Right lobe of liver (tissue), 4 donors: ENCODE results near the gene ZNF276.

Source experiments
- CTCF ChIP-seq, 4 donors: fragments of 200-600 bp in 3 of 4; fragments of 450-650 bp in 1 of 4; IDR thresholded peaks; one replicate each; pipeline versions ENCODE4 v1.5.1 to v1.8.0; 2016 to 2022; ENCODE audit warnings: antibody characterized with exemption in 4 of 4, mild to moderate bottlenecking in 2 of 4
- POLR2A ChIP-seq: fragments of 450-650 bp; IDR thresholded peaks from one replicate; pipeline ENCODE4 v1.6.1; 2017; ENCODE audit warnings: antibody characterized with exemption, mild to moderate bottlenecking
- donor health status: DM: no; HTN: no; CAD: no.
- donor health status: DM: no; HTN: no; CAD: no.
- donor health status: DM: no; HTN: yes; CAD: no.

GRCh38 chr16:89733792-89734191, 12.5 kb downstream of the ZNF276 start:
- TF ChIP-seq POLR2A (no peak), CTCF (IDR thresholded peaks at IDR 0.05) (no peak)
